ENCODE results near the gene CALD1.

DNA sequence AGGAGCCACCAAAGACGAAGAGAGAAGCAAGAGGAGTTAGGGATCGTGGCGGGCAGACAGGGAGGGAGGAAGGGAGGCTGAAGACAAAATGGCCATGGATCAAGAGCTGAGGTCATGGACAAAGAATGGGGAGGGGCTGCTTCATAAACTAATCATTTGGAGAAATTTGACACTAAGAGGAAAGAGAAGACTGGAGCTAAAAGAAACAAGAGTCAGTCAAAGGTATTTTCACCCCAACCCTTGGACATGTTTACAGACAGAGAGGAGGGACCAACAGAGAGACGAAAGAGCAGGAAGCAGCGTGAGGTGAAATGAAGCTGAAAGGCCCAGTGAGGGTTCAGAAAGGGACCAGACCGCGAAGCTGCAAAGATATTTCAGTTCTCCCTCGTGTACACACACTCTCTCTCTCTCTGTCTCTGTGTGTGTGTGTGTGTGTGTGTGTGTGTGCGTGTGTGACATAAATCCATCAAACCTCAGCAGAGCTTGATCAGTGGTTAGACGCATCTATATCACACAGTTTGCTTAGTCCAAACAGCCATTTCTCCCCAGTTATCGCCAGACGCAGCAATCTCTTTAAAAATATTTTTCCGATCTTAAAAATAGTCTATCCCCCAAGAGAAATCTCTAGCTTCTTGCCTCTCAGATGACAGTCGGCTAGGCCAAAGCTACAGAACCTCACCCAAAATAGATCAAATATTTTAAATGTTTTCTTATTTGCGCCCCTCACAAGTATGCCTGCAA is 12.5 kb upstream of the CALD1 start:
- TF ChIP-seq, protein P1, sequence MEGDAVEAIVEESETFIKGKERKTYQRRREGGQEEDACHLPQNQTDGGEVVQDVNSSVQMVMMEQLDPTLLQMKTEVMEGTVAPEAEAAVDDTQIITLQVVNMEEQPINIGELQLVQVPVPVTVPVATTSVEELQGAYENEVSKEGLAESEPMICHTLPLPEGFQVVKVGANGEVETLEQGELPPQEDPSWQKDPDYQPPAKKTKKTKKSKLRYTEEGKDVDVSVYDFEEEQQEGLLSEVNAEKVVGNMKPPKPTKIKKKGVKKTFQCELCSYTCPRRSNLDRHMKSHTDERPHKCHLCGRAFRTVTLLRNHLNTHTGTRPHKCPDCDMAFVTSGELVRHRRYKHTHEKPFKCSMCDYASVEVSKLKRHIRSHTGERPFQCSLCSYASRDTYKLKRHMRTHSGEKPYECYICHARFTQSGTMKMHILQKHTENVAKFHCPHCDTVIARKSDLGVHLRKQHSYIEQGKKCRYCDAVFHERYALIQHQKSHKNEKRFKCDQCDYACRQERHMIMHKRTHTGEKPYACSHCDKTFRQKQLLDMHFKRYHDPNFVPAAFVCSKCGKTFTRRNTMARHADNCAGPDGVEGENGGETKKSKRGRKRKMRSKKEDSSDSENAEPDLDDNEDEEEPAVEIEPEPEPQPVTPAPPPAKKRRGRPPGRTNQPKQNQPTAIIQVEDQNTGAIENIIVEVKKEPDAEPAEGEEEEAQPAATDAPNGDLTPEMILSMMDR (tag by site-specific recombination; IDR thresholded peaks at IDR 0.05): no peak
- TF ChIP-seq ZNF324 (tag by site-specific recombination; IDR thresholded peaks at IDR 0.05) (no peak), ZNF274 (IDR thresholded peaks at IDR 0.05; ENCODE audit: low read length) (no peak), ZNF274 (tag by site-specific recombination; IDR thresholded peaks at IDR 0.05; ENCODE audit: borderline replicate concordance) (no peak), ZNF747 (tag by site-specific recombination; IDR thresholded peaks at IDR 0.05) (no peak), ZFP69B (tag by site-specific recombination; IDR thresholded peaks at IDR 0.05) (no peak), SALL2 (tag by site-specific recombination; IDR thresholded peaks at IDR 0.05; ENCODE audit: borderline replicate concordance) (no peak), ZBTB7A (tag by site-specific recombination; IDR thresholded peaks at IDR 0.05; ENCODE audit: low read depth) (no peak), BCL11A (tag by site-specific recombination; IDR thresholded peaks at IDR 0.05; ENCODE audit: low read depth) (no peak)
- TF ChIP-seq, protein P2, sequence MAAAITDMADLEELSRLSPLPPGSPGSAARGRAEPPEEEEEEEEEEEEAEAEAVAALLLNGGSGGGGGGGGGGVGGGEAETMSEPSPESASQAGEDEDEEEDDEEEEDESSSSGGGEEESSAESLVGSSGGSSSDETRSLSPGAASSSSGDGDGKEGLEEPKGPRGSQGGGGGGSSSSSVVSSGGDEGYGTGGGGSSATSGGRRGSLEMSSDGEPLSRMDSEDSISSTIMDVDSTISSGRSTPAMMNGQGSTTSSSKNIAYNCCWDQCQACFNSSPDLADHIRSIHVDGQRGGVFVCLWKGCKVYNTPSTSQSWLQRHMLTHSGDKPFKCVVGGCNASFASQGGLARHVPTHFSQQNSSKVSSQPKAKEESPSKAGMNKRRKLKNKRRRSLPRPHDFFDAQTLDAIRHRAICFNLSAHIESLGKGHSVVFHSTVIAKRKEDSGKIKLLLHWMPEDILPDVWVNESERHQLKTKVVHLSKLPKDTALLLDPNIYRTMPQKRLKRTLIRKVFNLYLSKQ (tag by site-specific recombination; IDR thresholded peaks at IDR 0.05; ENCODE audit: borderline replicate concordance): no peak
- TF ChIP-seq, protein P3, sequence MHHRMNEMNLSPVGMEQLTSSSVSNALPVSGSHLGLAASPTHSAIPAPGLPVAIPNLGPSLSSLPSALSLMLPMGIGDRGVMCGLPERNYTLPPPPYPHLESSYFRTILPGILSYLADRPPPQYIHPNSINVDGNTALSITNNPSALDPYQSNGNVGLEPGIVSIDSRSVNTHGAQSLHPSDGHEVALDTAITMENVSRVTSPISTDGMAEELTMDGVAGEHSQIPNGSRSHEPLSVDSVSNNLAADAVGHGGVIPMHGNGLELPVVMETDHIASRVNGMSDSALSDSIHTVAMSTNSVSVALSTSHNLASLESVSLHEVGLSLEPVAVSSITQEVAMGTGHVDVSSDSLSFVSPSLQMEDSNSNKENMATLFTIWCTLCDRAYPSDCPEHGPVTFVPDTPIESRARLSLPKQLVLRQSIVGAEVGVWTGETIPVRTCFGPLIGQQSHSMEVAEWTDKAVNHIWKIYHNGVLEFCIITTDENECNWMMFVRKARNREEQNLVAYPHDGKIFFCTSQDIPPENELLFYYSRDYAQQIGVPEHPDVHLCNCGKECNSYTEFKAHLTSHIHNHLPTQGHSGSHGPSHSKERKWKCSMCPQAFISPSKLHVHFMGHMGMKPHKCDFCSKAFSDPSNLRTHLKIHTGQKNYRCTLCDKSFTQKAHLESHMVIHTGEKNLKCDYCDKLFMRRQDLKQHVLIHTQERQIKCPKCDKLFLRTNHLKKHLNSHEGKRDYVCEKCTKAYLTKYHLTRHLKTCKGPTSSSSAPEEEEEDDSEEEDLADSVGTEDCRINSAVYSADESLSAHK (tag by site-specific recombination; IDR thresholded peaks at IDR 0.05): no peak

All from HEK293 (cell line).